Measurements from ENCODE around the gene IL1RAPL2. TPM values are rescaled to one million over a fixed set of nuclear protein-coding genes. Genes with fewer than 3 reads are reported as not detected.

The IL1RAPL2 gene
- total and polyA plus RNA-seq, 2 of the 4 experiments (the other 2 are of a cell fraction), result 0.03 TPM; not detected in 1

DNA sequence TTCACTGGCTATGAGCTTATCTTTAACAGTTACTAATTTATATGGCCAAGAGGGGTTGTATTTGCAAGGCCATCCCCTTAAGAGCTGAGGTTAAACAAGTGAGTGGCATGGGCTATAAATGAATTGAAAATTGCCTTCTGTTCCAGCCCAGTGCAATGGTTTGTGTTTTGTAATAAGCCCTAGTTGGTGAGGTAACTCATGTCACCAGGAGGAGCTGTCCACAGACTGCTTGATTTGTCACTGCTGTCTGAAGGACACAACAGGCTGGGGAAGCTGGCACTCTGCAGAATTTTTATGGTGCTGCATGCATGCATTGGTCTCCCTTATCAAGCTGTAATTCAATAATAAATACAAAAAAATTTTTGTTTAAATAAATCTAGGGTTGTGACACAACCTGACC, 223.8 kb downstream of the IL1RAPL2 start:
- no peak overlapping the region for H4K91ac ChIP-seq (ENCODE audit: insufficient read depth, low read depth, low read length)
- H3K4me3 ChIP-seq (ENCODE audit: insufficient read depth, low read depth, low read length), result no peak overlapping the region
- H3K56ac ChIP-seq (ENCODE audit: extremely low read depth, insufficient read depth, low read length), result no peak overlapping the region
- H3K27ac ChIP-seq (ENCODE audit: insufficient read depth, low read length), result no peak overlapping the region
- ATAC-seq (ENCODE audit: low read depth), result no peak
- BruUV-seq (replicated peaks), result no TSS peak
- H3K9me3 ChIP-seq (ENCODE audit: control insufficient read depth, insufficient read depth, low read length), result no peaks in the 10 kb centered on the region
- no peak overlapping the region for H2AK9ac ChIP-seq (replicated peaks; ENCODE audit: low read depth, low read length, poor library complexity)
- no peak overlapping the region for H2BK120ac ChIP-seq (ENCODE audit: low read depth, low read length)
- H3K4me2 ChIP-seq (ENCODE audit: low read depth, low read length), result no peak overlapping the region
- H3K4ac ChIP-seq (ENCODE audit: low read depth, low read length), result no peak overlapping the region
- H3K36me3 ChIP-seq (ENCODE audit: control insufficient read depth, insufficient read depth, low read length), result no peaks in the 10 kb centered on the region
- no peak overlapping the region for H4K5ac ChIP-seq (ENCODE audit: low read depth, low read length)
- H3K4me1 ChIP-seq (ENCODE audit: control insufficient read depth, insufficient read depth, low read length), result no peaks in the 10 kb centered on the region
- no peak for DNase-seq
- no peak overlapping the region for H2AK5ac ChIP-seq (ENCODE audit: low read depth, low read length)
- H3K14ac ChIP-seq (replicated peaks; ENCODE audit: low read depth, low read length), result no peak overlapping the region
- no peak overlapping the region for H2BK20ac ChIP-seq (ENCODE audit: low read depth, low read length)
- in situ Hi-C loops (cut with MboI; ENCODE audit: low sequenced_read_pairs), result no loop called here
- dilution Hi-C loops (cut with HindIII; ENCODE audit: low sequenced_read_pairs, unreplicated experiment), result no loop called here
- CTCF ChIA-PET, result interaction anchor here (0.7 kb wide), 1 partner anchor 10 kb away, joined by 3 read pairs; no protein-coding TSS in a partner anchor
- H3K23ac ChIP-seq (ENCODE audit: low read depth, low read length), result no peak overlapping the region
- no peaks in the 10 kb centered on the region for H3K79me1 ChIP-seq (ENCODE audit: low read depth in 1 of 2, low read length in 2 of 2)
- H3K27me3 ChIP-seq (ENCODE audit: control insufficient read depth, insufficient read depth, low read length), result no peaks in the 10 kb centered on the region; the same call in 1 of the 2 replicates
- POLR2A ChIA-PET (ENCODE audit: unreplicated experiment), result no interaction called here
- no peak overlapping the region for H2BK15ac ChIP-seq (ENCODE audit: low read depth, low read length)
- no peak overlapping the region for H3K9ac ChIP-seq (ENCODE audit: low read depth, low read length)
- TF ChIP-seq CEBPB (IDR thresholded peaks at IDR 0.05; ENCODE audit: low read depth, low read length), result no peak
- no peak for TF ChIP-seq SMC3 (IDR thresholded peaks at IDR 0.05; ENCODE audit: low read depth, low read length)
- TF ChIP-seq RAD21 (IDR thresholded peaks at IDR 0.05; ENCODE audit: low read length), result no peak
- no peak for TF ChIP-seq NFE2L2 (IDR thresholded peaks at IDR 0.05; ENCODE audit: low read depth, low read length)
- no peak for TF ChIP-seq BHLHE40 (IDR thresholded peaks at IDR 0.05; ENCODE audit: low read depth, low read length)
- TF ChIP-seq RCOR1 (IDR thresholded peaks at IDR 0.05; ENCODE audit: insufficient replicate concordance, low read length), result no peak
- no peak for TF ChIP-seq USF2 (IDR thresholded peaks at IDR 0.05; ENCODE audit: low read depth, low read length)
- TF ChIP-seq FOS (IDR thresholded peaks at IDR 0.05; ENCODE audit: low read depth, low read length), result no peak
- no peak for TF ChIP-seq CTCF (conservative IDR thresholded peaks at IDR 0.05; ENCODE audit: low read depth, low read length)
- TF ChIP-seq MAFK (IDR thresholded peaks at IDR 0.05; ENCODE audit: low read depth, low read length), result no peak
- no peak for TF ChIP-seq MXI1 (IDR thresholded peaks at IDR 0.05; ENCODE audit: borderline replicate concordance, low read depth, low read length)
- no peak overlapping the region for H2AFZ ChIP-seq (replicated peaks; ENCODE audit: low read length, poor library complexity)
- intact Hi-C loops (cut with micrococcal nuclease), result no loop called here
- no peak overlapping the region for H2BK5ac ChIP-seq (ENCODE audit: low read depth, low read length, poor library complexity, severe bottlenecking)
- no peak overlapping the region for H4K8ac ChIP-seq (ENCODE audit: low read depth in 2 of 2, low read length in 2 of 2)
- no peak overlapping the region for H3K18ac ChIP-seq (ENCODE audit: low read depth, low read length)
- H3K9me1 ChIP-seq (ENCODE audit: insufficient read depth, low read length), result no peaks in the 10 kb centered on the region
- no peaks in the 10 kb centered on the region for H4K20me1 ChIP-seq (ENCODE audit: insufficient read depth, low read length)
